GM12874 (cell line): ENCODE results near the gene LRR1.

ENCODE experiments used
- TF ChIP-seq, protein P1 (sequence below): IDR thresholded peaks from 2 replicates; pipeline ENCODE4 v1.5.1; 2011; ENCODE audit warnings: low read depth, mild to moderate bottlenecking, control low read depth, low read length, moderate library complexity; ENCODE audit not compliant: insufficient read depth

Gene LRR1

DNA sequence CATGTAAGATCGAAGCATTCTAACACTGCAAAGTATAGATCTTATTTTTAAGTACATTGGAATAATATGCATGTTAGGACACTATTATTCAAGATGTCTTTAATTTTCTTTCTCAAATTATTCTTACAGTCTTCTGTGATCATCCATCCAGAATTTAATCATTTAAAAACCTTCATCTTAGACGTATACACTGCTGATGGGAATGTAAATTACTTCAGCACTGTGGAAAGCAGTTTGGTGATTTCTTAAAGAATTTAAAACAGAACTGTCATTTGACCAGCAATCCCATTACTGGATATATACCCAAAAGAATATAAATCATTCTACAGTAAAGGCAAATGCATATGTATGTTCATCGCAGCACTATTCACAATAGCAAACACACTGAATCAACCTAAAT is 9.4 kb upstream of the LRR1 start:
- TF ChIP-seq, protein P1, sequence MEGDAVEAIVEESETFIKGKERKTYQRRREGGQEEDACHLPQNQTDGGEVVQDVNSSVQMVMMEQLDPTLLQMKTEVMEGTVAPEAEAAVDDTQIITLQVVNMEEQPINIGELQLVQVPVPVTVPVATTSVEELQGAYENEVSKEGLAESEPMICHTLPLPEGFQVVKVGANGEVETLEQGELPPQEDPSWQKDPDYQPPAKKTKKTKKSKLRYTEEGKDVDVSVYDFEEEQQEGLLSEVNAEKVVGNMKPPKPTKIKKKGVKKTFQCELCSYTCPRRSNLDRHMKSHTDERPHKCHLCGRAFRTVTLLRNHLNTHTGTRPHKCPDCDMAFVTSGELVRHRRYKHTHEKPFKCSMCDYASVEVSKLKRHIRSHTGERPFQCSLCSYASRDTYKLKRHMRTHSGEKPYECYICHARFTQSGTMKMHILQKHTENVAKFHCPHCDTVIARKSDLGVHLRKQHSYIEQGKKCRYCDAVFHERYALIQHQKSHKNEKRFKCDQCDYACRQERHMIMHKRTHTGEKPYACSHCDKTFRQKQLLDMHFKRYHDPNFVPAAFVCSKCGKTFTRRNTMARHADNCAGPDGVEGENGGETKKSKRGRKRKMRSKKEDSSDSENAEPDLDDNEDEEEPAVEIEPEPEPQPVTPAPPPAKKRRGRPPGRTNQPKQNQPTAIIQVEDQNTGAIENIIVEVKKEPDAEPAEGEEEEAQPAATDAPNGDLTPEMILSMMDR, result no peak

DNA sequence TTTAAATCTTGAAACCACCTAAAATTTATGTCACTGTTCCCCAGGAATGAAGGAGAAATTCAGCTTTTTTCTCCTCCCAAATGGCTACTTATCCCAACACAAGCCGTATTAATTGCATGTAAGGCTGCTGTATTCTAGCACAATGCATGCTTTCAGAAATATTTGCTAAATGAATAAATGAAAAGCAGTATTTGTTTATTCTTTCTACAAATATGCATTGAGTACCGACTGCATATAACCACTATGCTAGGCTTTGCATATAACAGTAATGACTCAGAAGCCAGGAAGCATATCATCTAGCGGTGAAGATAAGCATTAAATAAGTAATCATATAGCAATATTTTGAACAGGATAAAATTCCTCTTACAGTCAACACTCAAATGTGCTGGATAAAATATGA is 5.7 kb upstream of the LRR1 start:
- TF ChIP-seq, protein P1, result no peak

DNA sequence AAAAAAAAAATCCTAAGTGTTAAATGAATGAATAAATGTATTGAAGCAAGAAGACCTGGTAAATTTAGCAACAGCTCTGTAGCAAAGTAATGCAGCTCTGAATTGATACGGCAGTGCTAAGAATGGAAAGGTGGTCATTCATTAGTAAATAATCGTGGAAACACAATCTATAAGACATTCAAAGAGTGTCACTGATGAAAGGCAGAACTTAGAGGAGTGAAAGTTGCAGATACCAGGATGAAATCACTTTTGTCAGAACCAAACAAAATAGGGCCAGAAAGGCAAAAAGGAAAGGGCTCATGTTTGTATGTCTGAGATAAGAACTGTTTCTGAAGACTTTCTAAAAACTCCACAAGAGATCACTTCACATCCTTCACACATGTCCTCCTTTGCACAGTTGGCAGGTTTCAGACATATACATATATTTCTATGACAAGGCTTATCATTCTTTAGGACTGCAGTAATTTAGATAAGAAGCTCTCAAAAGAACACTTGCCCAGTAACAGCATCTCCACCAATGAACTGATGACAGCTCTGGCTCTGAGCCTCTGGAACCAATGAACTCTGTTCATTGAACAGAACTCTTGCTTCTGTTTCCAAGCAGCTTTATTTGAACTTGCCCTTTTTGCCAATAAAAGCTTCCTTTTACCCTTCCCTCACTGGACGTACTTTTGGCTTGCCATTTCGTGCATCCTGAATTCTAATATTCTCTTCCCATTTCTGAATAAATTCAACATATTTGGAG is 4.2 kb upstream of the LRR1 start:
- TF ChIP-seq, protein P1, result no peak

DNA sequence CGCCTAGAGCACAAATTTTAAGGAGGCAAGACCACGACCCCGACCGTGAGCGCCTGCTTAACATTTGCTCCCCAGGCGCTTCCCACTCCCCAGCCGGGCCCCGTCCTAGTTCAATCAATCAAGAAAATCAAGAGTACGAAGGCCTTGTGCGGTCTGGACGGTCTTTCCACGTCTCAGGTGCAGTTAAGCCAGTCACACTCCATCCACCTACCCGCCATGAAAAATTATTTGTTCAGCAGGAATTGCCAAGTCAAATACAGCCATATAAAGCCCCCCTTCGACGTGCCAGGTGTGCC is 603 bp upstream of the LRR1 start:
- TF ChIP-seq, protein P1, result no peak

DNA sequence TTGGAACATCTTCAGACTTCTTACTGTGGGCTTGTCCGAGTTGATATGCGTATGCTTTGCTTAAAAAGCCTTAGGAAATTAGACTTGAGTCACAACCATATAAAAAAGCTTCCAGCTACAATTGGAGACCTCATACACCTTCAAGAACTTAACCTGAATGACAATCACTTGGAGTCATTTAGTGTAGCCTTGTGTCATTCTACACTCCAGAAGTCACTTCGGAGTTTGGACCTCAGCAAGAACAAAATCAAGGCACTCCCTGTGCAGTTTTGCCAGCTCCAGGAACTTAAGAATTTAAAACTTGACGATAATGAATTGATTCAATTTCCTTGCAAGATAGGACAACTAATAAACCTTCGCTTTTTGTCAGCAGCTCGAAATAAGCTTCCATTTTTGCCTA is 8.8 kb downstream of the LRR1 start:
- TF ChIP-seq, protein P1, result no peak

DNA sequence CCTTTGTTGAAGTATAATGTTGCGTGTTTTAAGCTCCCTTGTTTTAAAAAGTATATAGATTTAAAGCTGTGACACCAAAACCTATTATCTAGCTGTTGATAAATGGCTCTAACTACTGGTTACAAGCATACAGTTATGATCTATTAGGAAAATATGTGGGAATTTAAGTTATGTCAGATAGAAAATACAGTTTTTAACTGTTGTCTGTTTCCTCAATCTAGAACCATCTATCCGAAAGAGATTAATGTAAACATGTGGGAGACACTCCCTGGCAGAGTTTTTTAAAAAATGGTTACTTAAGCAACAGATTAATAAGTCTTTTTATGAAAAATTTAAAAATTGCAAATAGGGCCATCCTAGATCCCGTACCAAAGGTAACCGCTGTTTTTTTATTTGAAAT is 13.5 kb downstream of the LRR1 start:
- TF ChIP-seq, protein P1, result no peak

DNA sequence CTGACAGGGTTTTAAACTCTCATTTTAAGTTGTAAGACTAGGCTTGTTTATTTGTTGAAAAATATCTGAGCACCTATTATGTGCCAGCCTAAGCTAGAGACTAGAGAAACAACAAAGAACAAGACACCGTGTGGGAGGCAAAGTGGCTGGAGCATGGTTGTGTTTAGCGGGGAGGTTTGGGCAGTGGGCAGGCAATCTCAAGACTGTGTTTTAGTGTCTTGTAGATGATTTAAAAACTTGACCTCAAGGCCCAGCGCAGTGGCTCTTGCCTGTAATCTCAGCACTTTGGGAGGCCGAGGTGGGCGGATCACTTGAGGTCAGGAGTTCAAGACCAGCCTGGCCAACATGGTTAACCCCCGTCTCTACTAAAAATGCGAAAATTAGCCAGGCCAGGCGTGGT is 13.9 kb downstream of the LRR1 start:
- TF ChIP-seq, protein P1, result no peak
